ENCODE data around the gene OR2C3. TPM values are rescaled to one million over a fixed set of nuclear protein-coding genes. Genes with fewer than 3 reads are reported as not detected.

The OR2C3 gene
- total and polyA plus RNA-seq, 4 donors = under 0.01 to 0.03 TPM; not detected in 2

GRCh38 chr1:247531937-247532336 lies 4.3 kb downstream of the OR2C3 start:
- Histone ChIP-seq H3K4me3 (no peak overlapping the region), H3K27me3 (ENCODE audit: control insufficient read depth in 3 of 3, insufficient read depth in 3 of 3, low read length in 2 of 3) (peaks cover 0 to 3% (median 0%) of the 10 kb centered on the region in 3 donors), H3K27ac (ENCODE audit: low read depth in 1 of 2, low read length in 1 of 2) (no peak overlapping the region), H3K36me3 (ENCODE audit: control insufficient read depth in 4 of 4, insufficient read depth in 4 of 4, low read length in 4 of 4) (no peaks in the 10 kb centered on the region), H3K4me1 (ENCODE audit: control insufficient read depth in 5 of 5, insufficient read depth in 5 of 5, low read length in 5 of 5) (no peaks in the 10 kb centered on the region), H3K9ac (ENCODE audit: insufficient read depth in 1 of 2, low read length in 2 of 2) (no peak overlapping the region), H3K9me3 (ENCODE audit: control insufficient read depth in 4 of 4, insufficient read depth in 3 of 4, low read length in 3 of 4) (peaks cover 0 to 15% (median 0%) of the 10 kb centered on the region in 4 donors)
- no peak for ATAC-seq (ENCODE audit: insufficient read depth, low FRiP score)
- no peak for DNase-seq
- TF ChIP-seq CTCF (IDR thresholded peaks at IDR 0.05; ENCODE audit: control extremely low read depth, extremely low read depth) = no peak
- 93 to 95% methylated on average over 8 of the region's 8 CpGs for WGBS, 2 donors

GRCh38 chr1:247530785-247531184 lies 5.5 kb downstream of the OR2C3 start:
- Histone ChIP-seq H3K27me3 (ENCODE audit: control insufficient read depth in 3 of 3, insufficient read depth in 3 of 3, low read length in 2 of 3) (peaks cover 0 to 3% (median 0%) of the 10 kb centered on the region in 3 donors), H3K9me3 (ENCODE audit: control insufficient read depth in 4 of 4, insufficient read depth in 3 of 4, low read length in 3 of 4) (peaks cover 0 to 17% (median 0%) of the 10 kb centered on the region in 4 donors), H3K9ac (ENCODE audit: insufficient read depth in 1 of 2, low read length in 2 of 2) (no peak overlapping the region), H3K36me3 (ENCODE audit: control insufficient read depth in 4 of 4, insufficient read depth in 4 of 4, low read length in 4 of 4) (no peaks in the 10 kb centered on the region), H3K27ac (ENCODE audit: low read depth in 1 of 2, low read length in 1 of 2) (no peak overlapping the region), H3K4me3 (no peak overlapping the region), H3K4me1 (ENCODE audit: control insufficient read depth in 5 of 5, insufficient read depth in 5 of 5, low read length in 5 of 5) (no peaks in the 10 kb centered on the region)
- ATAC-seq (ENCODE audit: insufficient read depth, low FRiP score) = no peak
- DNase-seq = no peak
- WGBS, 2 donors = 51 to 78% methylated on average over 40 to 41 of the region's 41 CpGs
- no peak for TF ChIP-seq CTCF (IDR thresholded peaks at IDR 0.05; ENCODE audit: control extremely low read depth, extremely low read depth)

- no peak for TF ChIP-seq CTCF (IDR thresholded peaks at IDR 0.05; ENCODE audit: control extremely low read depth, extremely low read depth)
- no peaks in the 10 kb centered on the region for H3K36me3 ChIP-seq (ENCODE audit: control insufficient read depth in 4 of 4, insufficient read depth in 4 of 4, low read length in 4 of 4)
- H3K27ac ChIP-seq (ENCODE audit: low read depth in 1 of 2, low read length in 1 of 2) = no peak overlapping the region
- no peaks in the 10 kb centered on the region for H3K4me1 ChIP-seq (ENCODE audit: control insufficient read depth in 5 of 5, insufficient read depth in 5 of 5, low read length in 5 of 5)
- WGBS, 2 donors = 60 to 79% methylated on average over 1 of the region's 1 CpG
- peaks cover 0 to 17% (median 0%) of the 10 kb centered on the region in 4 donors for H3K9me3 ChIP-seq (ENCODE audit: control insufficient read depth in 4 of 4, insufficient read depth in 3 of 4, low read length in 3 of 4)
- H3K27me3 ChIP-seq (ENCODE audit: control insufficient read depth in 3 of 3, insufficient read depth in 3 of 3, low read length in 2 of 3) = peaks cover 0 to 3% (median 0%) of the 10 kb centered on the region in 3 donors
- no peak for DNase-seq
- no peak overlapping the region for H3K9ac ChIP-seq (ENCODE audit: insufficient read depth in 1 of 2, low read length in 2 of 2)
- no peak for ATAC-seq (ENCODE audit: insufficient read depth, low FRiP score)
- H3K4me3 ChIP-seq = no peak overlapping the region
These were observed 6.4 kb downstream of the OR2C3 start for GRCh38 chr1:247529771-247530355.

All from lung (tissue), 12 donors.